NCI-H2081 (cell line): Measurements from ENCODE around the gene ZBTB20.
"Not testable (repeated sequence)": the region's sequence is repeated elsewhere in the genome, so short reads cannot be mapped to it uniquely, and the experiment has no call there.

ENCODE experiments used
- DNase-seq, 2 experiments: peaks; one replicate each; lab custom pipeline; 2025; lab: John Stamatoyannopoulos, UW

The ZBTB20 gene

DNA sequence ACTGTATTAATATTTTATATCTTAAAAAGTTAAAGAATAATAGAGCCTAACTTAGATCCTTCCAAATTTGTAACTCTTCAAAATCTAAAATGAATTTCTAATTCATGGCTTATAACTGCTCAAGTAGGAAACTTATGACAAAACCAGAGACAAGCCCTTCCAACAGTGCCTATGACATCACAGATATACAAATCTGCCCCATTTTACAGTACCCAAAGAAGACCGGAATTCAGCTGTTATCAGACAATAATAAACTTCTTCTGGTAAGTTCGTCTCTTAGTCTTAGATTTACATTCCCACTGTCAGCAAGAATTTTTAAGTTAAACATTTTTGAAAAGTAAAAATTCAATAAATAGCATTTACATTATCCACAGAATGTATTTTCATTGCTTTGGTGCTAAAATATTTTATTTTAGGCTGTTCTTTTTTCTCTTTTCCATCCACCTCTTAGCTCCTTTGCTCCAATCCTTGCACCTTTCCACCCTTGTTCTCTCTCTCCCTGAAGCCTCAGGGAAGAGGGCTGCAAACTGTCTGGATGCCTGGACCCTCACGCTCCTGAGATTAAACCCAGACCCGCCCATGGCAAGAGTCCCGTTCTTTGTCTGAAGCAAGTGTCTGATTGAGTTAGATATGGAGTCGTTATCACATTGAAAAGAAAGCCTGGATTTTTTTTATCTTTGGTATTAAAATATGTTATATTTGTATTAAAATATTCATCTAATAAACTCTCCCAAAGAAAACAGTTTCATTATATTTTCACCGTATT, 312.7 kb downstream of the ZBTB20 start:
- DNase-seq, result no peak

GRCh38 chr3:114831861-114832260, 315.2 kb downstream of the ZBTB20 start:
- DNase-seq, result no peak

- DNase-seq, result no peak
Observed at GRCh38 chr3:114830652-114831051, 316.4 kb downstream of the ZBTB20 start.

- DNase-seq, result no peak
Observed at GRCh38 chr3:114829783-114830182, 317.3 kb downstream of the ZBTB20 start.

- DNase-seq, result peak; percentile 61 to 74
Observed at GRCh38 chr3:114827495-114827894, 319.6 kb downstream of the ZBTB20 start.

- DNase-seq, result no peak
Observed at GRCh38 chr3:114824014-114824413, 323.1 kb downstream of the ZBTB20 start.

DNA sequence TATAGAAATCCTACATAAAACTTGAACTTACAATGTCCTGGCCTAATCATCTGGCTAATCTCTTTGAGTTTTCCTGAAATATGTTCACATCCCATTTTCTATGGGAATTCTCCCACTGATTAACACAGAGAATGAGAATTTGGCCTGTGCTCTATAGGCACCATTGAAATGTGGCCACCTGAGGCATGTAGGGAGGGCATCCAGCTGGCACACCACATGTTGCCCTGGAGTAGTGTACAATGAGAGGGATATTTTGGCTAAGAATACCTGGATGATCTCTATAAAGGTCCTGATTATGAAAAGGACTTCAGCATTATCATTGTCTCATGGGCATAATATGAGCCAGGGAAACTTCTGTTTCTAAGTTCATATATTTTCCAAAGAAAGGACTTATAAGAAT, 324.0 kb downstream of the ZBTB20 start:
- no peak for DNase-seq

GRCh38 chr3:114816052-114816451, 331.0 kb downstream of the ZBTB20 start:
- no peak for DNase-seq

DNA sequence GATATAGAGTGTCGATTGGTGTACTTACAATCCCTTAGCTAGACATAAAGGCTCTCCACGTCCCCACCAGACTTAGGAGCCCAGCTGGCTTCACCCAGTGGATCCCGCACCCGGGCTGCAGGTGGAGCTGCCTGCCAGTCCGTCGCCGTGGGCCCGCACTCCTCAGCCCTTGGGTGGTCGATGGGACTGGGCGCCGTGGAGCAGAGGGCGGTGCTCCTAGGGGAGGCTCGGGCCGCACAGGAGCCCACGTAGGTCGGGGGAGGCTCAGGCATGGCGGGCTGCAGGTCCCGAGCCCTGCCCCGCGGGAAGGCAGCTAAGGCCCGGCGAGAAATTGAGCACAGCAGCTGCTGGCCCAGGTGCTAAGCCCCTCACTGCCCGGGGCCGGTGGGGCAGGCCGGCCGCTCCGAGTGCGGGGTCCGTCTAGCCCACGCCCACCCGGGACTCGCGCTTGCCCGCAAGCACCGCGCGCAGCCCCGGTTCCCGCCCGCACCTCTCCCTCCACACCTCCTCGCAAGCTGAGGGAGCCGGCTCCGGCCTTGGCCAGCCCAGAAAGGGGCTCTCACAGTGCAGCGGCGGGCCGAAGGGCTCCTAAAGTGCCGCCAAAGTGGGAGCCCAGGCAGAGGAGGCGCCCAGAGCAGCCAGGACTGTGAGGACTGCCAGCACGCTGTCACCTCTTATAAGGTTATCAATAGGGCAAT, 334.4 kb downstream of the ZBTB20 start:
- DNase-seq, result not testable (repeated sequence)

DNA sequence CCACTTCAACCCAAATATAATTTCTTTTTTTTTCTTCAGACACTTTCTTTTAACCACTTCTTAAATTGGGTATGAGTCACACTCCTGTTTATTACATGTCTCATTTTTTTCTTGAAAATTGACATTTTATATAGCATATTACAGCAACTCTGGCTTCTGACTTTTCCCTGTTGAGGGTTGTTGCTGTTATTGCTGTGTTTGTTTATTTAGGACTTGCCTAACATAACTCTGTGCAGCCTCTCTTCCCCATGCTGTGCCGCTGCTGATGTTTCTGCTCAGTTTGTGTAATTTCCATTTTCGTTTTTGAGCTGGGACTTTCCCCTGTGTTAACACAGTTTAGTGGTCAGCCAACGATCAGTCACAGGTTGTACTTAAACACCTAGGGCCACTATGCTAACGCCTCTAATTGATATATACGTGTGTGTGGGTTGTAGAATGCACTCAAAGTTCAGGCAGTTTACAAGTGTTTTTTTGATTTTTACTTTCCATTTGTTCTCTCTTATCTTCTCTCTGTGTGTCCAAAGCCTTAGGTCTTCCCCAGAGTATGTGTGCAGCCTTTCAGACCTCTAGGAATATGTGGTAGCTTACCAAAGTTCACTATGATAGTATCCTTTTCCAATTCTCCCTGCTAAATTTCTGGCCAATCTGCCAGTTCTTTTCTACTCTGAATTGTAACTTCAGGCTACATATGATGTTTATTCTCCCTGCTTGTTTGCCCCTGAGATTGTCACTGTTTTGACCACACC, 337.2 kb downstream of the ZBTB20 start:
- no peak for DNase-seq

DNA sequence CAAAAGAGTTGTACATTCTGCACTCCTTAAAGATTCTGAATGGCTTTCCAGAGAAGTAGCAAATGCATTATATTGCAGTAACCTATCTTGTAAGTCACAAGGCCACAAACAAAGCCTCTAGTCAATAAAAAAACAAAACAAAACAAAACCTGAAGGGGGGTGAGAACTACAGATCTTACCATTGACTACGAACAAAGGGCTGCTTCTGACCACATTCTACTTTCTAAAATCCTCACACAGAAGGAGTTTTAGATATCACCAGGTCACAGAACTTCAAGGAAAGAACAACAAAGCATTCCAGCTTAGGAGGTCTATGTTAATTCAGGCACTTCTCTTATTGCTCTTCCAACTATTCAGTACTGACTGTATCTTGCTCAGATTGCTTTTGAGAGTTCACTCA, 343.0 kb downstream of the ZBTB20 start:
- no peak for DNase-seq

GRCh38 chr3:114803042-114803695, 343.9 kb downstream of the ZBTB20 start:
- no peak for DNase-seq

- DNase-seq, result no peak
Observed at GRCh38 chr3:114800272-114801031, 346.6 kb downstream of the ZBTB20 start.

GRCh38 chr3:114799816-114800215, 347.3 kb downstream of the ZBTB20 start:
- DNase-seq, result no peak

GRCh38 chr3:114796796-114797195, 350.3 kb downstream of the ZBTB20 start:
- no peak for DNase-seq

DNA sequence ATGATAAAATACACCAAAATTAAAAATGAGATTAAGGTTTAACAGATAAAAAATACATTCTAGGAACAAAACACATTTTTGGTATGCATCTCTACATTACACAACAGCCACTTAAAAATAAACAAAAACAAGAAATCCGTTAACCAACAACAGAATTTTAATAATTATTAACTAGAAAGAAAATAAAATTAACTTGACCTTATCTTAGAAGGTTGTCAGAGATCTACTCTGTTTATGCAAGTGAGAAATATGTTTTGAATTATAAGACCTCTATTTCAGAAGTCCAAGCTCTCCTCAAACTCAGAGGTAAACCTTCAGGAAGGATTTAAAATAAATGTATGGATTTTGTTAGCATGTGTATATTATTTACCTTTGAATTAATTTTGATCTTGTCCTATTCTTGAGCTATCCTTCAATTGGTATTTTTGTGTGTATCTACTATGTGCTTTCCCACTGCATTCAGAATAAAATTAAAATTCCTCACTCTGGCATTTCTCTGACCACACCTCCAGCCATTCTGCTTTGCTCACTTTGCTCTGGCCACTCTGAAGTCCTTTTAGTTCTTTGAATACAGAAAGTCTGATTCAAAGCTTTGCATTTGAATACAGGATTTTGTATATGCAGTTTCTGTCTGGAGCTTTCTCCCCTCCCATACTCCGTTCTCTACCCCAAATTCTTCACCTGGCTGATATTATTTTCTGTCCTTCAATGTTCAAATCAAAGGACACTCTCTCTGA, 352.0 kb downstream of the ZBTB20 start:
- DNase-seq, result no peak

- DNase-seq, result no peak
Observed at GRCh38 chr3:114792159-114792918, 354.7 kb downstream of the ZBTB20 start.

GRCh38 chr3:114790752-114791151, 356.3 kb downstream of the ZBTB20 start:
- no peak for DNase-seq

DNA sequence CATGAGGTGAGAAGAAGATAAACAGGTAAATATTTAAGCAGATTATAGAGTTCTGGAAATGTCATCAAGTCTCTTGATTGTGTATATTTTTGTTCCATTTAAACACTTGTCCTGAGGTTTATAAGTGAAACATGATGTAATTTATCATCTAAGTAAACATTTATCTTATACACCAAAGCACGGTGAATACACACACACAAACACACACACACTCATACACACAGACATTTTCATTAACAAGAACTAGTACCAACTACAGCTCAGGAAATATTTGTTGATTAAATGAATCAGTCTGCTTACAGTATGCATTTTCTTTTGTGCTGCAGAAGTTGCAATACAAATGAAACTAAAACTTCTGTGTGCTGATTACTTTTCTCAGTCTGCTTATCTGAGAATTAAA, 357.3 kb downstream of the ZBTB20 start:
- no peak for DNase-seq

- no peak for DNase-seq
Observed at GRCh38 chr3:114775395-114775794, 371.7 kb downstream of the ZBTB20 start.
